CD4-positive, alpha-beta T cell treated with Interleukin-6 for 4 hours (primary cell): ENCODE results near the gene SLC39A11.

Experiments used
- DNase-seq: peaks from one replicate; pipeline ENCODE4 v3.0.0-alpha.2; 2020; ENCODE audit warnings: mixed read lengths

Gene SLC39A11

DNA sequence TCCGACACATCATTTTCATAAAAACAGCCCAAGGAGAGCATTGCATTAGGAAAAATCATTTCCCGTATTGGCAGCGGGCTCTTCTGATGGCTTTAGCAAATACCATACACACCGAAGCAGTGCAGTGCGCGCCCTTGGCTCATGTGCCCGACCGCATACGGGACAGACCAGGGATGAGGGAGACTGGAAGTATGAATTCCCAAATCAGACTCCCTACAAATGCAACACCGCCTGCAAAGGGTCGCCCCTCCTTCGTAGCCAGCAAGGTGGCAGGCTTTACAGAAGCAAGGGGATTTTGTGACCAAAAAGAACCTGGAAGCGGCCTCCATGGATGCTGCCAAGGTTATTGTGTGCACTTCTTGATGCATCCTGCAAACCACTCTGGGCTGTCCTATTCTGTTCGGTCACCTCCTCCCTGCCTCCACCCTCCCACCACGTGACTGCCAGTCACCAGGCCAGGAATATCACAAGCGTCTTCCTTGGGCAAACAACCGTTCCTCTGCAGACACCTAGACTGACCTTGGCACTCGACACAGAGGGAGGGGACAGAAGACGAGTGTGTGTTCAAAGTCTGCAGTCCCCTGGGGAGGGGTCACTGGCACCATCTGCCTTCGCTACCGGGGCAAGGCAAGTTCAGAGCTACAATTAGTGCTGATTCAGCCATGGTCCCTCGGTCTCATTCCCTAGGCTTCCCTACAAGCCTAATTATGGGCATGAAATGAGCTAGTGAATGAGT lies 460.4 kb downstream of the SLC39A11 start:
- no peak for DNase-seq

DNA sequence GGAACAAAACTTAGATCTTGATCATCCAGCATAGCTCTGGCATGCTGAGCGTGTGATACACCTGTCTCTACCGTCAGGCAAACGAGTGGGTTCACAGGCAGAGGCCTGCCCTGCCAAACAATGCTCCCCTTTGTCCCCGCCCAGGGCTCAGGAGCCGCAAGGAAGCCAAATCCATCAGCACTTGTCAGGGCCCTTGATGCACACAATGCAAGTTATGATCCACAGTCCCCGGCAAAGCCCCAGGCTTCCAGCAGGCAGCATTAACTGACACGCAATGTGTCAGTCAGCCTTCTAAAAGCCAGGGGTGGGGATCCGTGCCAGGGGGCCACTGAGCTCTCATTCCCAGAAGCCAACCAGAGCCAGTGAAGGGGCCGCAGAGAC lies 460.9 kb downstream of the SLC39A11 start:
- DNase-seq = no peak

DNA sequence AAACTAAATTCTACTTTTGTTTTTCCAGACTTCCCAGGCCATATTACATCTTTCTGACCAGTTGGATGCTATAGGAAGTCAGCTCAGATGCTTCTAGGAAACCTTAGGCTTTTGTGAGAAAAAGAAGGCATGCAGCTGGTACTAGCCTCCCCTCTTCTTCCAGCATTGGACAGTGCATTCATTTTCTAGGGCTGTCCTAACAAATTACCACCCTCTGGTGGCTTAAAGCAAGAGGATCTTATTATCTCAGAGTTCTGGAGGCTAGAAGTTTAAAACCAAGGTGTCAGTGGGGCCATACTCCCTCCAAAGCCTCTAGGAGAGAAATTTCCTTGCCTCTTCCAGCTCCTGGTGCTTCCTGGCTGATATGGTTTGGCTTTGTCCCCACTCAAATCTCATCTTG lies 467.8 kb downstream of the SLC39A11 start:
- no peak for DNase-seq

DNA sequence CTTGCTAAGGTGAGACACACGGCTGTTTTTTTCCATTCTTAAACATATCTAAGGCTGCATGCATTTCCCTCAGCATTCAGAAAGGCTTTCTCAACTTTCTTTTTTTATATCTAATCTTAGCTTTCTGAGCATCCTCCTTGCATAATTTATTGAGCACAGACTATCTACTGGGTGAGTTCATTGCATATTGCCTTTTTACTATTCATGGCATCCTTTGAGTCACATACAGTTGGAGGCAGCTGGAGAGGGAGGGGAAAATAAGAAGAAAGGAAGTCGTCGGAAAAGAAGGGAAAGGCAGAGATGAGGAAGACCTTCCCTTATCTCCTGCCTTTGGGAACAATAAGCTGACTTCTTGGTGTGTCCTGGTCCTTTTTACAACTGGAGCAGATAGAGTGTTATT lies 468.3 kb downstream of the SLC39A11 start:
- no peak for DNase-seq

DNA sequence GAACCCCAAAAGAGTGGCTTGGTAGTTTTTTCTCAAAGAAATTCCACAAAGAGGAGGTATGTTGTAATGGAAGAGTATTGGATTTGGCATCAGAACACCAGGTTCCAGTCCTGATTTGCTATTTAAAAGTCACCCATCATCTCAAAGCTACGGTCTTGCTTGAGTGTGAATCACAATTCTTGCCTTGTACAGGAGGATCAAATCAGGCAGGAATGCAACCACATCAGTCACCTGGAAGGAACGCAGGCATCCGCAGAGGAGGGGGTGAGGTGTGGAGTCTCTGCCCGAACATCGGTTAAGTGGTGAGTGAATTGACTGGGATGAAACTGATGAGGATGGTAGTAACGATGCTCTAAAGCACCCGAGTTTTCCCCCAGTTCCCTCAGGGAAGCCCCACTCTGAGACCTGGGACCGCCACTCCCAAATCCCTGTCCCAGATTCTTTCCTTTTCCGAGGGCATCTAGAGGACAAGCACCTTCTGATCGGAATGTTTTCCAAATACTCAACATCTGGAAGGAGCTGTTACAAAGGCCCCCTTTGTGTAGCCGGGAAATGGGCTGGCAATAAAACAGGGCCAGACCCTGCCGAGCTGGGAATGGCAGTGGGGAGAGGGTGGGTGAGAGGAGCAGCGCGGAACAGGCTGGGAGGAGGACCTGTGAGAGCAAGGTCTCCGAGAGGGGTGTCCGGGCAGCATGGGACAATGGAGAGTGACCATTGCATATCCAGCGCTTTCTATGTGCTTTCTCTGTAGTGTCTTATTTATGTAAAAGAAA lies 469.6 kb downstream of the SLC39A11 start:
- DNase-seq = no peak

DNA sequence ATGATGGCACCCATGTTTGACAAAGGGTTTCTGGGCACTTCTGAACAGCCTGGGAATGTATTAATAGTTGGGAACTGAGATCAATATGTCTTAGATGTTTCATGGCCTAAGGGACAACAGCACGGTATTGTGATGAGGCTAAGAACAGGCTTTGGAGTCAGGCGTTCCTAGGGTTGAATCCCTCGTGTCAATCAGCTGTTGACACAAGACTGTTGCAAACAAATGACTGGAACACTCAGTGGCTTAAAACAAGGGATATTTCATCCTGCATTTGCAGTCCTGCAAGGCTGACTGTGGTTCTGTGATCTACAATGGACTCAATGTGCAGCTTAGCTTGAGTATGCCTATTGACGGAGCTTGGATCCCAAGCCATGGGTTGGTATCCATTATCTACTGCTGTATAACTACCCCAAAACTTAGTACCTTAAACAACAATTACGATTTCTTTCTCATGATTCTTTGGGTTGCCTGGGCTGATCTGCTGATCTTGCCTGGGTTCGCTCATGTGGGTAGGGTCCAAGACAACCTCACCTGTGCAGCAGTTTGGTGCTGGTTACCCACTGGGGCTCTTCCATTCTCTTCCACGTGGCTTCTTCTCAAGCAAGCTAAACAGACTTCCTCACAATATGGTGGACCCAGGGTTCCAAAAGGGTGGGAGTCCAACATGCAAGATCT lies 472.4 kb downstream of the SLC39A11 start:
- no peak for DNase-seq

DNA sequence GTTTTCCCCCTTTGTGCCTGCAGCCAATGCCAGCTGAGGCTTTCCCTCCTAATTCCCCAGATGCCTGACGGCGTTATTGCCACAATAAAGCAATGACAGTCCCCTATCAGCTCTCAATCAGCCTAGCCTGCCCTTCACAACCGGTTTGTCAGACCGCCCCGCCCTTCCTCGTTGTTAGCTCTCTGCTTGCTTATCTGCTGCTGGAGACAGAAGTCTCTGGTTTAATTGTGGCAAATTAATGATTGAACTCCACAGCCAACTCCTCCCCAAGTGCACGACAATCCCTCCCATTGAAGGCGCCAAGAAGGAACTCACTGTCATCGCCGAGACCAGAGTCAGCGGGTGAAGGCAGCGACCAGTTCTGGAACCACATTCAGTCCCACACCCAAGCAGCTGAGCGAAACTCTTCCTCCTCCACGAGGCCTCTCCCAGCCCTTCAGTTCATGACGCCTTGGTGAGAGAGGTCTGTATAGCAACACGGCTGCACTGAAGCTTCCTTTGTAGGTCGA lies 474.4 kb downstream of the SLC39A11 start:
- DNase-seq = peak; percentile 50

DNA sequence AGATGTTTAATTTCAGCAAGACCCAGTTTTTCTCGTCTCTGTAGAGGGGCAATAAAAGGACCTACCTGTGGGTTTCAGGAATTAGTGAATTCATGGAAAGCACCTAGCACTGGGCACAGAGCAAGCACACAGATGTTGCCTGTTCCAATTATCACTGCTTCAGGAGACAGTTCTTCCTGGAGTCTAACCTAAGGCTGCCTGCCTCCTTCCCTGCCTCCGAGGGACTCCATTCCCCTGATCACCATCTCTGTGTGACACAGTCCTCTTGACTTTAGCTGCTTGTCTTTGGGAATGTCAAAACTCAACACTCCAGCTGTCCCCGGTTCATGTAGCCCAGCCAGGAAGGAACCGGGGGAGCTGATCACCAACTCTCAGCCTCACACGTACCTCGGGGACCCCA lies 474.9 kb downstream of the SLC39A11 start:
- DNase-seq = no peak

DNA sequence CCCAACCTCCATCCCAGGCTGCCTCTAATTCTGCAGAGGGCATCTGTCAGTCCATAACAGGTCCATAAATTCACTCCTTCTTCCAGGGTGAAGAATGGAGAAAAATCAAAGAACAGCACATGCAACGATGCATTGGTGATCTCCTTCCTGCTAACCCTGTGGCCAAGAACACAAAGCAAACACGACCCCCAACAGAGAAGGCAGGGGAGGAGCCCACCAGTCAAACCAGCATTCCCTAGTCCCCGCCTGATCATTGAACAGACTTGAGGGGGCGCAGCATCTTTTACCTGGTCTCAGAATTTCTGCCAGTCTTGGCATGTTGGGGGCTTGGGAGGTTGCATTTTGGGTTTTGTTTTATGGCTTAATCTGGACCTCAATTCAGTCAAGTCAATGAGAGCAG lies 476.0 kb downstream of the SLC39A11 start:
- DNase-seq = no peak

DNA sequence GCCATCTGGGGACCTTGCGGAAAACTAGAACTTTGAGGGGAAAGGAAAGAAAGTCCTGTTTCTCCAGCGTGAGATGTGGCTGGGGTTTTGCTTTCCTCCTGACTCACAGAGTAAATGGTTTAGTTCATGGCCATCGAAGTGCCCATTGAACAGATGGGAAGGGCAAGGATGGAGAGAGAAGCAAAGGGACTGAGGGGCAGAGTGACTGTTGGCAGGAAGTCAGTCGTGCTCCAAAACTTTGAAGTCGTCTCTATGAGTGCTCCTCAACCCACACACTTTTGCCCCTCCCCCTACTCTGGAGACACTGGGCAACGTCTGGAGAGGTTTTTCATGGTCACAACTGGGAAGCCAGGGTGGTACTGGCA lies 476.9 kb downstream of the SLC39A11 start:
- no peak for DNase-seq

DNA sequence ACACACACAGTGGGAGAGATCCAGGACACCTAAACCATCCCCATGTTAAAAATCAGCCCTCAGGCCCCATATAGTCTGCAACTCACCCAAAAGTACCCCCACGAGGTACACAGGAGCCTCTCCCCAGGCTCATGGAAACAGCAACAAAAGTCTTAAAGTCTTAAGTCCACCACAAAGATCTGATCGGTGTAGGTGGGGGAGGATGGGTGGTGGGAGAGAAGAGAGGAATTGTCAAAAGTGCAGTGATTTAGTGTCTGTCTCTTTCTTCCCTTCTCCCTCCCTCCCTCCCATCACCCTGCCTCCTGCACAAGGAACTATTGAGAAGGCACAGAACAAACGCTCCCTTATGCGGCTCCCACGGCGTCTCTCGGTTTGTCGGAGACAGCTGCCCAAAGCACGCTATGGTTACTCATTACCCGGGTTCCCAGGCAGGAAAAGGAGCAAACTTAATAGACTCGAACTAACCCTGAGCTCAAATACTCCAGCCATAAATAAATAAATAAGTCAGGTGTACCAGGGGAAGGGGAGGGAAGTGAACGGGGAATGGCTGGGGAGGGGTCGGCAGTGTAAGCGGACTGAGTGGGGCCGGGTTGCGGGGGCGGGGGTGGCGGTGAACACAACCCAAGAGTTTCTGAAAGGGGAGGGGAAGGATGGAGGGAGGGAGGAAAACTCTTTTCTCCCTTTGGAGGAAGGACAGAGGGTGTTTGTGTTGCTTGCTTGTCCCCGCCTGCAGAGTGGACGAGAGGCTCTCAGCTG lies 477.4 kb downstream of the SLC39A11 start:
- no peak for DNase-seq

DNA sequence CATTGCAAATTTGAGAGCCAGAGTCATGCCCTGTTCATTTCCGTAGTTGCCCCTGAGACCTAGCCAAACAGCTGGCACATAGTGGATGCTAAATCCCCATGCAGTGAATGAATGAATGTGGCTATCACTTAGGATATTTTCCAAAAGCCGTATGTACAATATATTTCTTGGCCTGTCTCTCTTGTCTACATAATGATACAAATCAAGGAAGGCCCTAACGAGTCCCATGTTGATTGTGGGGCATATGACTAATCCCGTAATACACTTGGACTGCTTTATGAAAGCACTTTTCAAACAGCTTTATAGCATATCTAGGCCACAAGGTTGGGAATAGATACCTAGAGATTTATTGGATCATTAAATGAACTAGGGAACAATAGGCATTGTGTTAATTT lies 478.0 kb downstream of the SLC39A11 start:
- no peak for DNase-seq

DNA sequence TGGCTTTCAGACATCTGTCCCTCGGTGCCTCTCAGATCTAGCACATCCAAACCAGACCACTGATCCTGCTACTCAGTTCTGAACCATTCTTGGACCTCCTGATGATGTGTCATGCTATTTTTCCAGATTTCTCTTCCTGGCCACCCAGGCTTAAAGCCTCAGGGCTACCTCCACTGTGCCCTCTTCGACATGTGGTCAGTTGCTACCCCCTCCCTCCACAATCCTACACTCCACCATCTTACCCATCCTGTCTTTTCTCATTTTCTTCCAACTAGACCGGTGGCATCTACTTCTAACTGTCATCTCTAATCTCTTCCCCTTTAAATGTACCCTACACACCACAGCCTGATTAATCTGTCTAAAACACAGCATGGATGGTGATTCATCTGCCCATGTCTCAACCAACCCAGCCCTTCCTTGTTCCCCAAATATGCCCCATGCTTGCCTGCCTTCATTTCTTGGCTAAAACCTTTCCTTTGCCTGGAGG lies 478.6 kb downstream of the SLC39A11 start:
- DNase-seq = no peak

DNA sequence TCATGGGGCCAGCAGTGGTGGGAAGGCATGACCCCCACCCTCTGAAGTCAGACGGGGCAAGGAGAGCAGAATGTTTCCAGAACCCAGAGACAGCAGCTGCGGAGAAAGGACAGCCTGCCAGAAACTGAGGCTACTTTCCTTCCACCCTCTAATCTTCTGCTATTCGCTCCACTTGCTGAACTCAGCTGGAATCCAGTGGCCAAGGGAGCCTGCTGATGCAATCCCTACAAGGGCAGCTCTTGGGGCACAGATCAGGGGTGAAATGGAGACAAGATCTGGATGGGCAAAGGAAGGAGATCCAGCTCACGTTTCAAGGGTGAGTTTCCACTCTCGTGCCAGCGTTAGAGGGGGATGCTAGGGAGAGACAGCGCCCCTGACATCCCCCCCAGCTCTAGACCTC lies 479.1 kb downstream of the SLC39A11 start:
- no peak for DNase-seq

DNA sequence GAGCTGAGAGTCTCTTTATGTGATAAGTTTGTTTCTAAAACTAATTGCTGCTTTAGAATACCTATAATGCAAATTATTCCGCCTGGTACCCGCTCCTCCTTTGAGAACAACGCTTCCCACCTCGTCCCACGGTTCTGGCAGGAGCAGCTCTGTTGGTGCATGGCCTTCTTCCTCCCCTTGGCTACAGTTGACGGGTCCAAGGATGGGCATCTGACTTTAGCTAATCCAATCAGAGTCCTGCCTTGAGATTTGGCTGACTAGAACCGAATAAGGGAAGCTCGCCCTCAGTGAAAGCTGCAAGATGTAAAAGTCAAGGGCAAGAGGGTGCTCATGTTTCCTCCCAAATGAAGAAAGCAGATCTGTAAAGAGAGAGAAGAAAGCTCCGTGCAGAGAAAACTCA lies 481.3 kb downstream of the SLC39A11 start:
- DNase-seq = no peak

DNA sequence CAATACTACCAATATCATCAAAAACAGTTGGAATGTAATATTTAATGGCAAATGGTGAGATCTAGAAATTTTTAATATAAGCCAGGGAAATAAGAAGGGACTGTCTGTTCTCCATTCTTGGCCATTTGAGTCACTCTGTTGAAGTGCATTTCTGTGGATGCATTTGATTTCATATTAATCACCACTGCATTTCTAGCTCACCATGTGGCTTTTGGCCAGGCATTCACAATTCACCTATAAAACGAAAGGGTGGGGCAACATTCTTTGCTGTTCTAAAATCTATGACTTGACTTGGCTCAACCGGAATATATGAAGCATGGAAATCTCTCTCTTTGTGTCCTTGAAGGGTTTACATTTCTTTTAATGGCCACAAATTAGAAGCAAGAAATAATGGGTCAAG lies 483.0 kb downstream of the SLC39A11 start:
- no peak for DNase-seq

DNA sequence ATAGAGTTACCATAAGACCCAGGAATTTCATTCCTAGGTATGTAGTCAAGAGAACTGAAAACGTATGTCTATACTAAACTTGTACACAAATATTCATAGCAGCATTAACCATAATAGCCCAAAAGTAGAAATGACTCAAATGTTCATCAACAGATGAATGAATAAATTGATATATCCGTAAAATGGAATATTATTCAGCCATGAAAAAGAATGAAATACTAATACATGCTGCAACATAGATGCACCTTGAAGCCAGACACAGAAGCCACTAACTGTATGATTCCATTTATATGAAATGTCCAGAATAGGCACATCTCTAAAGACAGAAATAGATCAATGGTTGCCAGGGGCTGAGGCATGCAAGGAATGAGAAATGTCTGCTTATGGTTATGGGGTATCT lies 484.1 kb downstream of the SLC39A11 start:
- DNase-seq = no peak

DNA sequence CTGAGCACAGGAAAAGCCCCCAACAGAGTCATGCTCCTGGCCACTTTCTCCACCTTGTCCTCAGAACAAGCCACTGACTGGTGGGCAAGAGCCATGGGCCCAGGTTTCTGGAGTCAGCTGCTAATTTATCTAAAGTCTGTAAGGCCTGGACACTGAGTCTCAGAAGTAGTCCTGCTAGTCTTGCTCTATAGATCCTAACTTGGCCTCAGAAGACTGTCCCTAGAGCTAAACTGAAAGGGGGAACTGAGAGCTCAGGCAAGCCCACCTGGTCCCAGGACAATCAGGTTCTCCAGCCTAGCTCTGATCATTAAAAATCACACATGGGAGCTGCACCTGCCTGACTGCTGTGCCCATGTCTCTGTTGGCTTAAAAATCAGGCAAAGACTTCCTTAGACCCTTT lies 485.8 kb downstream of the SLC39A11 start:
- no peak for DNase-seq

DNA sequence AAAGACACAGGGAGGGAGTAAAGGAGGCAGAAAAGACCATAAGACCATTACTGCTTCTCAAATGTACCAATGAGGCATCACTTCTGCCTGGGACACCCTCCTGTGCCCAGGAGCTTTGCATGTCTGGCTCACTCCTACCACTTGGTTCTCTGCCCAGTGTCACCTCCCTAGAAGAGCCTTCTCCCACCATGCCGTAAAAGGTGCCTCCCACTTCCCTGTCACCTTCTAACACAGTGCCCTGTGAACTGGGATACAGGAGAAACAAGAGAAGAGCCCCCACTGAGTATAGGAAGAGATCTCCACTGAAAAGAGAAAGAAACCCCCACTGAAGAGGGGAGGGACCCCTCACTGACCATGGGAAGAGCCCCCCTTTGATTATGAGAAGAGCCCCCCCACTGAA lies 486.9 kb downstream of the SLC39A11 start:
- no peak for DNase-seq

DNA sequence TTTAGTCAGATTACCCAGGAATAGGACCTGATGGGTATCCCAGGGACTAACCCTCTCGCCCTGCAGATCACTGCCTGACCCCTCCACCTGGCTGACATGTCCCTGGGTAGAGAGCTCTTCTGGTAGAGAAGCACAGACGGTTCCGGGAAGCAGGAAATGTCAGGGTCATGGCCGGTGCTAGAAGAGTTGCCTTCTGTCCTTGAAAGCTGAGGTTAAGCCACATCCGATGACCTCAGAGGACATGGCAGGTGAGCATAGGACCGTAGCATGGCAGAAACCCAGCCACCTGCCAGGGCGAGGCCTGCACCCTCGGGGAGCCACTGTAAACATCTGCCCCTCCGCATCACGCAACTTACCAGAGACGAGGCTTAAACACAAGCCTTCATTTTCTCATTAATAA lies 488.0 kb downstream of the SLC39A11 start:
- DNase-seq = no peak

DNA sequence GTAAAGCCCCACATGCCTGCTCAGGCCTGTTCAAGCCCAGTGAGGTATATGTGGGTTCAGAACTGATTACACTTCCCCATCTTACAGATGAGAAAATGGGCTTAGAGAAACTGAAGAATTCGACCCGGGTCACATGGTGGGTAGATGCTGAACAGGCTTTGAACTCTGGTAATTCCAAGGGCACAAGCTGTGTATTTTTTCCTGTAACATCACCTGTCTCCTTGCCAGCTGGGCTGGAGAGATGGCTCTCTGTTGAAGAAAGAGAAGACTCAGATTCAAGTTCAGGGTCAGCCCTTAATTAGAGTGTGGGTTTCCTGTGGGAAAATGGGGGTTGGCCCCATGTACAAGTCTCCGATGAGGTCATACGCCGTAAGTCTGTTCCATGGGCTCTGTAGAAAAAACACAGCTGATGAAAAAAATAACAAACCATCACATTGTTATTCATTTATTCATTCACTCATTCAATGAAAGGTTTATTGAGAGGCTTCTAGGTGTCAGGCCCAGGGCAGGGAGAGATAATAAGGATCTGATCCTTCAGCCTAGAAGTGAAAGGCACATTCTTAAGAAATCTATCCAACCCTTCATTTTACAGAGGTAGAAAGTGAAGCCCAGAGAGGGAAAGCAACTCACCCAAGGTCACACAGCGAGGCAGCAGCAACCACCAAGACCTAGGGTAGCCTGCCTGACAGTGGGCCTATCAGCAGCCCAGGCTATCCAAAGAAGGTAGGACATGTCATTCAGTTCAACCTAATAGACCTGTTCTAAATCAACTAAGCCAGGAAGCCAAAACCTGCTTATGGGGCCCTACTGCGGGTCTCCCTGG lies 488.9 kb downstream of the SLC39A11 start:
- DNase-seq = no peak
